ENCODE measurements around the gene C11orf68.

GRCh38 chr11:65912845-65913244 is 6.0 kb downstream of the C11orf68 start:
- TF ChIP-seq POLR2A (IDR thresholded peaks at IDR 0.05) (no peak), POLR2AphosphoS5 (IDR thresholded peaks at IDR 0.05) (no peak)
